A549 (cell line): ENCODE data around the gene CKLF. TPM values are rescaled to one million over a fixed set of nuclear protein-coding genes. Genes with fewer than 3 reads are reported as not detected.

Experiments
- ATAC-seq, 2 experiments: fragments of 200-7000 bp in 1 of 2; fragments of >200 bp in 1 of 2; cut with Nextera tagmentation in 1 of 2; cut with Tn5 transposase in 1 of 2; 3 replicates each; pipeline versions ENCODE4 v1.8.0 to v1.9.1; 2018 to 2020; ENCODE audit warnings: mild to moderate bottlenecking in 1 of 2, moderate library complexity in 1 of 2
- CTCF ChIA-PET: fragments of 300-600 bp; sonication (Branson Sonifier 250); formaldehyde crosslinking; extraction: SDS; loops from one replicate; lab custom pipeline; 2021; ENCODE audit warnings: antibody characterized with exemption, inconsistent platforms; lab: Yijun Ruan, JAX
- POLR2A ChIA-PET: fragments of 350-600 bp; formaldehyde crosslinking; extraction: SDS; loops from one replicate; lab custom pipeline; 2021; ENCODE audit warnings: antibody characterized with exemption, inconsistent platforms; lab: Yijun Ruan, JAX
- DNase-seq, 2 experiments: peaks; one replicate each; pipeline versions ENCODE4 v3.0.0 to v3.0.0-alpha.2; 2011 to 2016; ENCODE audit warnings: low read depth in 1 of 2, low spot score in 1 of 2
- FAIRE-seq: peaks from 2 replicates; lab custom pipeline; 2011; peaks lifted over from hg19 to GRCh38; lab: Jason Lieb, UNC
- H3K27ac ChIP-seq, 2 experiments: fragments of >200 bp; sonication (Bioruptor Twin); formaldehyde crosslinking; 3 replicates each; pipeline ENCODE4 v1.5.1; 2016 to 2017
- H3K4me1 ChIP-seq: fragments of >200 bp; sonication (Bioruptor Twin); formaldehyde crosslinking; 3 replicates; pipeline ENCODE4 v1.6.1; 2016
- H3K4me2 ChIP-seq: fragments of >200 bp; sonication (Bioruptor Twin); formaldehyde crosslinking; 3 replicates; pipeline ENCODE4 v1.6.1; 2016
- H3K4me3 ChIP-seq: fragments of >200 bp; sonication (Bioruptor Twin); formaldehyde crosslinking; 3 replicates; pipeline ENCODE4 v1.5.1; 2016
- H3K9me3 ChIP-seq: fragments of >200 bp; sonication (Bioruptor Twin); formaldehyde crosslinking; 3 replicates; pipeline ENCODE4 v1.6.1; 2016
- BHLHE40 ChIP-seq: IDR thresholded peaks from 2 replicates; pipeline ENCODE4 v1.6.1; 2012; ENCODE audit warnings: low read depth, low read length, inconsistent platforms
- CTCF ChIP-seq: fragments of >200 bp; sonication (Bioruptor Twin); formaldehyde crosslinking; IDR thresholded peaks from 3 replicates; pipeline ENCODE4 v1.5.1; 2016
- HDAC2 ChIP-seq: fragments of 200-600 bp; sonication (generic); IDR thresholded peaks from 2 replicates; pipeline ENCODE4 v1.6.1; 2016
- MAFK ChIP-seq: fragments of 450-650 bp; IDR thresholded peaks from 2 replicates; pipeline ENCODE4 v1.6.1; 2014; ENCODE audit not compliant: partially characterized antibody
- NFE2L2 ChIP-seq: fragments of 150-350 bp; conservative IDR thresholded peaks from 2 replicates; pipeline ENCODE4 v1.6.1; 2014; ENCODE audit warnings: low read length
- NPAS2 ChIP-seq: fragments of 250-450 bp; sonication (Bioruptor Pico); IDR thresholded peaks from 2 replicates; pipeline ENCODE4 v1.8.0; 2022; ENCODE audit warnings: mild to moderate bottlenecking, moderate library complexity, borderline replicate concordance
- NR3C1 ChIP-seq: fragments of >200 bp; sonication (Bioruptor Twin); formaldehyde crosslinking; IDR thresholded peaks from 3 replicates; pipeline ENCODE4 v1.6.1; 2017
- PBX3 ChIP-seq: IDR thresholded peaks from 2 replicates; pipeline ENCODE4 v1.6.1; 2012
- POLR2AphosphoS2 ChIP-seq: conservative IDR thresholded peaks from 2 replicates; pipeline ENCODE4 v1.6.1; 2012; ENCODE audit warnings: low read length, improper control_type of control experiment, inconsistent platforms
- RCOR1 ChIP-seq: fragments of 150-350 bp; IDR thresholded peaks from 2 replicates; pipeline ENCODE4 v1.6.1; 2014; ENCODE audit warnings: antibody characterized with exemption, low read length, low read depth
- REST ChIP-seq: fragments of 200-600 bp; sonication (generic); IDR thresholded peaks from 2 replicates; pipeline ENCODE4 v1.6.1; 2016; ENCODE audit warnings: antibody characterized with exemption, mild to moderate bottlenecking, moderate library complexity
- RNF2 ChIP-seq: fragments of 200-600 bp; sonication (generic); IDR thresholded peaks from 2 replicates; pipeline ENCODE4 v1.6.1; 2016; ENCODE audit warnings: low read depth, mild to moderate bottlenecking, antibody characterized with exemption, moderate library complexity, borderline replicate concordance
- USF2 ChIP-seq: fragments of 450-650 bp; IDR thresholded peaks from 2 replicates; pipeline ENCODE4 v1.6.1; 2014; ENCODE audit warnings: antibody characterized with exemption
- ZFP36 ChIP-seq: fragments of 450-650 bp; IDR thresholded peaks from 2 replicates; pipeline ENCODE4 v1.6.1; 2014; ENCODE audit warnings: borderline replicate concordance; ENCODE audit not compliant: partially characterized antibody
- WGBS: methylation state at CpG from one replicate; pipeline ENCODE4 v1.1.6; 2017; ENCODE audit errors: missing lambda C conversion rate; 5-methylcytosine and 5-hydroxymethylcytosine counted together
- polyA plus RNA-seq, 4 experiments: library from polyadenylated mRNA; depleted of rRNA in 3 of 4; stranded (reverse); fragments of >200 nt; fragmentation: RNase III in 1 of 4; extraction: RNeasy Plus Mini Kit Qiagen cat#74134 plus additional on column Dnase treatment in 1 of 4; gene quantifications; 2 replicates in 3 of 4; 3 replicates in 1 of 4; pipeline ENCODE4 v1.2.3, GENCODE V29; 2011 to 2017

Gene CKLF
- polyA plus RNA-seq, 2 of the 4 experiments (the other 2 are of a cell fraction) = 85.1 to 87.0 TPM

- Histone ChIP-seq H3K4me2 (no peak overlapping the region), H3K27ac (no peak overlapping the region), H3K4me3 (no peak overlapping the region), H3K4me1 (no peaks in the 10 kb centered on the region), H3K9me3 (no peaks in the 10 kb centered on the region)
- DNase-seq (no peak), FAIRE-seq (no peak), ATAC-seq (no peak)
- ChIA-PET POLR2A (no interaction called here), CTCF (interaction anchor here (0.6 to 1.5 kb wide), 7 partner anchors 13 to 289 kb away, joined by 3 to 5 read pairs (median 3); no protein-coding TSS in a partner anchor)
- no peak for TF ChIP-seq NR3C1
- no peak for TF ChIP-seq USF2
- no peak for TF ChIP-seq BHLHE40
- TF ChIP-seq POLR2AphosphoS2 = no peak
- no peak for TF ChIP-seq NFE2L2
- TF ChIP-seq REST = no peak
- no peak for TF ChIP-seq PBX3
- TF ChIP-seq CTCF = no peak
- no peak for TF ChIP-seq ZFP36
- TF ChIP-seq RNF2 = no peak
- TF ChIP-seq NPAS2 (CRISPR knock-in tag) = no peak
- WGBS = 86% methylated on average over 10 of the region's 10 CpGs
Observed at GRCh38 chr16:66585481-66586239, 33.3 kb downstream of the CKLF start.

- Histone ChIP-seq H3K4me3 (no peak overlapping the region), H3K4me1 (no peaks in the 10 kb centered on the region), H3K27ac (no peak overlapping the region), H3K4me2 (no peak overlapping the region), H3K9me3 (no peaks in the 10 kb centered on the region)
- WGBS = 76% methylated on average over 7 of the region's 7 CpGs
- no peak for DNase-seq
- TF ChIP-seq HDAC2 (no peak), MAFK (peak; percentile 23), RCOR1 (no peak)
- no peak for ATAC-seq
- CTCF ChIA-PET = interaction anchor here (0.6 to 2.4 kb wide), 2 partner anchors 17 to 117 kb away, joined by 3 to 7 read pairs; no protein-coding TSS in a partner anchor
- POLR2A ChIA-PET = no interaction called here
- no peak for FAIRE-seq
Observed at GRCh38 chr16:66587881-66588600, 35.7 kb downstream of the CKLF start.
